Breast epithelium (tissue), 3 donors: ENCODE measurements around the gene SLC35F4.

ENCODE experiments used
- POLR2A ChIP-seq: fragments of 450-650 bp; IDR thresholded peaks from one replicate; pipeline ENCODE4 v1.6.1; 2016; ENCODE audit warnings: antibody characterized with exemption, mild to moderate bottlenecking, moderate library complexity
- POLR2AphosphoS5 ChIP-seq, 3 donors: sonication (generic); formaldehyde crosslinking; IDR thresholded peaks; one replicate each; pipeline ENCODE4 v1.6.1; 2017; ENCODE audit warnings: antibody characterized with exemption in 3 of 3
- TF ChIP-seq, protein P1 (sequence below), 3 donors: fragments of 450-650 bp; IDR thresholded peaks; one replicate each; pipeline ENCODE4 v1.5.1; 2016 to 2017; ENCODE audit warnings: antibody characterized with exemption in 3 of 3, mild to moderate bottlenecking in 3 of 3, moderate library complexity in 3 of 3

DNA sequence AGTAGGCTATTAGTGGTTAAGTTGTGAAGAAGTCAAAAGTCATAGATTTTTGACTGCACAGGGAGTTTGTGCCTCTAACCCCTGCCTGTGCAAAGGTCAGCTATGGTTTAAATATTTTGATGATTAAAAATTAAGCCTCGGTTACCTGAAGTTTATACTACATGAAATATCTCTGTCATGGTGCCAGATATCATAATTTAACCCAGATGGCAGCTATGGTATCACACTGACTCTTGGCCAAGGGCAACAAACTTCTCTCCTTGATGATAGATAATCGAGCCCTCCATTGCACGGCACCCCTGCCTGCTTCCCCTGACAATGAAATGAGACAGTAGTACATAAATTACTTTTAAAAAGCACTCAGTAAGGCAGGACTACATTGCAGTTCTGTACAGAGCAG is 80.8 kb downstream of the SLC35F4 start:
- TF ChIP-seq POLR2A: no peak
- TF ChIP-seq, protein P1, sequence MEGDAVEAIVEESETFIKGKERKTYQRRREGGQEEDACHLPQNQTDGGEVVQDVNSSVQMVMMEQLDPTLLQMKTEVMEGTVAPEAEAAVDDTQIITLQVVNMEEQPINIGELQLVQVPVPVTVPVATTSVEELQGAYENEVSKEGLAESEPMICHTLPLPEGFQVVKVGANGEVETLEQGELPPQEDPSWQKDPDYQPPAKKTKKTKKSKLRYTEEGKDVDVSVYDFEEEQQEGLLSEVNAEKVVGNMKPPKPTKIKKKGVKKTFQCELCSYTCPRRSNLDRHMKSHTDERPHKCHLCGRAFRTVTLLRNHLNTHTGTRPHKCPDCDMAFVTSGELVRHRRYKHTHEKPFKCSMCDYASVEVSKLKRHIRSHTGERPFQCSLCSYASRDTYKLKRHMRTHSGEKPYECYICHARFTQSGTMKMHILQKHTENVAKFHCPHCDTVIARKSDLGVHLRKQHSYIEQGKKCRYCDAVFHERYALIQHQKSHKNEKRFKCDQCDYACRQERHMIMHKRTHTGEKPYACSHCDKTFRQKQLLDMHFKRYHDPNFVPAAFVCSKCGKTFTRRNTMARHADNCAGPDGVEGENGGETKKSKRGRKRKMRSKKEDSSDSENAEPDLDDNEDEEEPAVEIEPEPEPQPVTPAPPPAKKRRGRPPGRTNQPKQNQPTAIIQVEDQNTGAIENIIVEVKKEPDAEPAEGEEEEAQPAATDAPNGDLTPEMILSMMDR (IDR thresholded peaks at IDR 0.05): no peak
- TF ChIP-seq POLR2AphosphoS5 (IDR thresholded peaks at IDR 0.05): no peak
